ENCODE measurements around the gene THSD1. TPM values are rescaled to one million over a fixed set of nuclear protein-coding genes. Genes with fewer than 3 reads are reported as not detected.

THSD1 gene
- total and polyA plus RNA-seq, 9 of the 15 experiments (the other 6 are each of a cell fraction or from before 2014, with no cell fraction given), result 0.01 to 0.11 (median 0.04) TPM; not detected in 2

DNA sequence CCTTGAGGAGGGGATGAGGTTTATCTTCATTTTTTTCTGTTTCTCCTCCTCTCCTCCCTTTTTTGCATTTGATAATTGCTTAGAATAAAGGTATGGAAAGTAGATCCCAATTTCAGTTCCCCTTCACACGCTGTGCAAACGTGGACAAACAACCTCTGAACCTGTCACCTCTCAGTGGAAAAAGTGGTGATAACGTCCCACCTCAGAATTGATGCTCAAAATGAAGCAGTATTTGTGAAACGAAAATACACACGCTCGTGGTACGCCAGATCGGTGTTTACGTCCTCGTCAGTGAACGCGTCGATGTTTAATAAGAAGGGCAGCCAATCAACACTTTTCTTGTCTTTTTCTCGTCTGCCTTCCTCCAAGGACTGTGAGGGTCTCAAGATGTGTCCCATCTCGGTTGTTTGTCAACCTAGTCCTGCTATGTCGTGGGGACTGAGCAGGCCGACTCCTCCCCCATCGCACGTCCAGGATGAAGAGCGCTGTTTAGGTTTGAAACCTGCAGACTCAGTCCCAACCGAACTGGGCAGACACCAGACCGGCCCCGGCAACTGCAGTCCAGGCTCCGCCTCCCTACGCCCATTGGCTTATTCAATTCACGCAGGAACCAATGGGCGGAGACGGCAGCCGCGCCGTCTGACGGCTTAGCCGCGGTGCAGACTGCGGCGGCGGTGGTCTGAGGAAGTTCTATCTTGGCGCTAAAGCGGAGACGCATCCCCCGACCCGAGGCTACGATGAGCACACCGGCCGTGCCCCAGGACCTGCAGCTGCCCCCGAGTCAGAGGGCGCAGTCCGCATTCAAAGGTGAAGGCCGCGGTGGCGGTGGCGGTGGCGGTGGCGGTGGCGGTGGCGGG is 49.1 kb upstream of the THSD1 start, which contains the start of gene CKAP2:
Gene CKAP2, plus strand, starts transcription at position 659 of the 857 bp plus-strand sequence. Its CDS starts 79 bp downstream, at position 738.
- FAIRE-seq, result peak; percentile 95
- peak; percentile 92 for ATAC-seq
- WGBS (ENCODE audit: insufficient coverage, low coverage, missing lambda C conversion rate), result 1% methylated on average over 44 of the region's 56 CpGs
- Histone ChIP-seq H3K4me1 (replicated peaks in 1 of 2; ENCODE audit: control insufficient read depth in 2 of 2, insufficient read depth in 2 of 2, low read length in 2 of 2) (peaks cover 3 to 10% of the 10 kb centered on the region in 2 experiments; a peak in 4 of 5 replicates), H4K20me1 (replicated peaks; ENCODE audit: control insufficient read depth, insufficient read depth, low read length) (no peaks in the 10 kb centered on the region), H3K27me3 (ENCODE audit: control insufficient read depth in 2 of 2, insufficient read depth in 2 of 2, low read length in 2 of 2) (no peaks in the 10 kb centered on the region), H3K79me2 (ENCODE audit: control insufficient read depth, insufficient read depth, low read length) (peaks cover 44% of the 10 kb centered on the region), H3K9ac (ENCODE audit: insufficient read depth in 1 of 2, low read depth in 2 of 2, low read length in 2 of 2) (peak within 1 kb of the TSS; percentile 91 to 92), H3K27ac (ENCODE audit: extremely low read depth, low read depth, low read length) (peak within 1 kb of the TSS; percentile 82), H3K36me3 (ENCODE audit: control insufficient read depth, insufficient read depth, low read length) (peaks cover 30% of the 10 kb centered on the region), H3K9me3 (replicated peaks; ENCODE audit: control insufficient read depth, insufficient read depth, low read depth, low read length) (no peaks in the 10 kb centered on the region; the same call in 1 of the 2 replicates), H3K4me2 (ENCODE audit: insufficient read depth, low read length) (peak within 1 kb of the TSS; percentile 99), H3K4me3 (peak within 1 kb of the TSS; percentile 77), H2AFZ (ENCODE audit: low read depth, low read length) (peak within 1 kb of the TSS; percentile 98), H3K9me1 (ENCODE audit: control insufficient read depth, insufficient read depth, low read length) (no peaks in the 10 kb centered on the region)
- ChIA-PET POLR2A (interaction anchor here (0.7 kb wide), 1 partner anchor 284 kb away, joined by 3 read pairs; no protein-coding TSS in a partner anchor), CTCF (ENCODE audit: low intra/inter-chr PET ratio) (no interaction called here)
- intact Hi-C loops (cut with micrococcal nuclease), result loop anchor here (10.0 kb wide), 3 partner anchors 200 to 460 kb away; partner anchors contain the start of genes NEK3 and SUGT1
- peak; percentile 83 to 95 (median 87) for DNase-seq (ENCODE audit: extremely low read depth in 1 of 4, low spot score in 3 of 4)
- BruUV-seq (replicated peaks), result TSS peak; percentile 85
- in situ Hi-C loops (cut with MboI), result no loop called here
- TF ChIP-seq TAF7 (tag; IDR thresholded peaks at IDR 0.05) (no peak), CEBPG (CRISPR knock-in tag; IDR thresholded peaks at IDR 0.05) (no peak), CEBPG (tag; conservative IDR thresholded peaks at IDR 0.05 in 1 of 2, IDR thresholded peaks at IDR 0.05 in 1 of 2) (no peak), CHAMP1 (IDR thresholded peaks at IDR 0.05) (no peak), THRAP3 (IDR thresholded peaks at IDR 0.05; ENCODE audit: borderline replicate concordance) (no peak), ZNF431 (CRISPR knock-in tag; IDR thresholded peaks at IDR 0.05) (no peak), NR2F6 (CRISPR knock-in tag; IDR thresholded peaks at IDR 0.05) (no peak), XRCC3 (IDR thresholded peaks at IDR 0.05) (no peak), IFI16 (CRISPR knock-in tag; IDR thresholded peaks at IDR 0.05) (no peak), HIVEP1 (CRISPR knock-in tag; IDR thresholded peaks at IDR 0.05) (no peak), RHOXF2B (CRISPR knock-in tag; conservative IDR thresholded peaks at IDR 0.05) (no peak)
- TF ChIP-seq, protein P1, sequence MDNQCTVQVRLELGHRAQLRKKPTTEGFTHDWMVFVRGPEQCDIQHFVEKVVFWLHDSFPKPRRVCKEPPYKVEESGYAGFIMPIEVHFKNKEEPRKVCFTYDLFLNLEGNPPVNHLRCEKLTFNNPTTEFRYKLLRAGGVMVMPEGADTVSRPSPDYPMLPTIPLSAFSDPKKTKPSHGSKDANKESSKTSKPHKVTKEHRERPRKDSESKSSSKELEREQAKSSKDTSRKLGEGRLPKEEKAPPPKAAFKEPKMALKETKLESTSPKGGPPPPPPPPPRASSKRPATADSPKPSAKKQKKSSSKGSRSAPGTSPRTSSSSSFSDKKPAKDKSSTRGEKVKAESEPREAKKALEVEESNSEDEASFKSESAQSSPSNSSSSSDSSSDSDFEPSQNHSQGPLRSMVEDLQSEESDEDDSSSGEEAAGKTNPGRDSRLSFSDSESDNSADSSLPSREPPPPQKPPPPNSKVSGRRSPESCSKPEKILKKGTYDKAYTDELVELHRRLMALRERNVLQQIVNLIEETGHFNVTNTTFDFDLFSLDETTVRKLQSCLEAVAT (IDR thresholded peaks at IDR 0.05), result no peak
- TF ChIP-seq, protein P2, sequence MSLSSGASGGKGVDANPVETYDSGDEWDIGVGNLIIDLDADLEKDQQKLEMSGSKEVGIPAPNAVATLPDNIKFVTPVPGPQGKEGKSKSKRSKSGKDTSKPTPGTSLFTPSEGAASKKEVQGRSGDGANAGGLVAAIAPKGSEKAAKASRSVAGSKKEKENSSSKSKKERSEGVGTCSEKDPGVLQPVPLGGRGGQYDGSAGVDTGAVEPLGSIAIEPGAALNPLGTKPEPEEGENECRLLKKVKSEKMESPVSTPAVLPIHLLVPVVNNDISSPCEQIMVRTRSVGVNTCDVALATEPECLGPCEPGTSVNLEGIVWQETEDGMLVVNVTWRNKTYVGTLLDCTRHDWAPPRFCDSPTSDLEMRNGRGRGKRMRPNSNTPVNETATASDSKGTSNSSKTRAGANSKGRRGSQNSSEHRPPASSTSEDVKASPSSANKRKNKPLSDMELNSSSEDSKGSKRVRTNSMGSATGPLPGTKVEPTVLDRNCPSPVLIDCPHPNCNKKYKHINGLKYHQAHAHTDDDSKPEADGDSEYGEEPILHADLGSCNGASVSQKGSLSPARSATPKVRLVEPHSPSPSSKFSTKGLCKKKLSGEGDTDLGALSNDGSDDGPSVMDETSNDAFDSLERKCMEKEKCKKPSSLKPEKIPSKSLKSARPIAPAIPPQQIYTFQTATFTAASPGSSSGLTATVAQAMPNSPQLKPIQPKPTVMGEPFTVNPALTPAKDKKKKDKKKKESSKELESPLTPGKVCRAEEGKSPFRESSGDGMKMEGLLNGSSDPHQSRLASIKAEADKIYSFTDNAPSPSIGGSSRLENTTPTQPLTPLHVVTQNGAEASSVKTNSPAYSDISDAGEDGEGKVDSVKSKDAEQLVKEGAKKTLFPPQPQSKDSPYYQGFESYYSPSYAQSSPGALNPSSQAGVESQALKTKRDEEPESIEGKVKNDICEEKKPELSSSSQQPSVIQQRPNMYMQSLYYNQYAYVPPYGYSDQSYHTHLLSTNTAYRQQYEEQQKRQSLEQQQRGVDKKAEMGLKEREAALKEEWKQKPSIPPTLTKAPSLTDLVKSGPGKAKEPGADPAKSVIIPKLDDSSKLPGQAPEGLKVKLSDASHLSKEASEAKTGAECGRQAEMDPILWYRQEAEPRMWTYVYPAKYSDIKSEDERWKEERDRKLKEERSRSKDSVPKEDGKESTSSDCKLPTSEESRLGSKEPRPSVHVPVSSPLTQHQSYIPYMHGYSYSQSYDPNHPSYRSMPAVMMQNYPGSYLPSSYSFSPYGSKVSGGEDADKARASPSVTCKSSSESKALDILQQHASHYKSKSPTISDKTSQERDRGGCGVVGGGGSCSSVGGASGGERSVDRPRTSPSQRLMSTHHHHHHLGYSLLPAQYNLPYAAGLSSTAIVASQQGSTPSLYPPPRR (CRISPR knock-in tag; IDR thresholded peaks at IDR 0.05; ENCODE audit: borderline replicate concordance), result no peak

Measured in K562 (cell line).